Naive thymus-derived CD4-positive, alpha-beta T cell (primary cell): ENCODE results near the gene SLC7A10. TPM values are rescaled to one million over a fixed set of nuclear protein-coding genes. Genes with fewer than 3 reads are reported as not detected.
A peak's percentile ranks its signal among the peaks of the same experiment; 100 is the strongest.

ENCODE experiments used
- ATAC-seq: fragments of 150-1000 bp; cut with Tn5 transposase; 2 replicates; pipeline ENCODE4 v1.10.0; 2021; ENCODE audit warnings: mild to moderate bottlenecking, moderate library complexity
- CTCF ChIA-PET: fragments of 350-600 bp; sonication (Branson Sonifier 250); formaldehyde crosslinking; loops from one replicate; lab custom pipeline; 2021; ENCODE audit warnings: antibody characterized with exemption; lab: Charles Lee
- POLR2A ChIA-PET: fragments of 350-600 bp; sonication (Branson Sonifier 250); formaldehyde crosslinking; loops from one replicate; lab custom pipeline; 2021; ENCODE audit warnings: antibody characterized with exemption, inconsistent platforms; lab: Charles Lee
- DNase-seq, 9 donors: peaks; one replicate each; pipeline versions ENCODE4 v3.0.0 to v3.0.0-alpha.2; 2020 to 2022; ENCODE audit warnings: mixed read lengths in 1 of 9
- H3K27ac ChIP-seq: one replicate; pipeline ENCODE4 v1.7.0; 2013; ENCODE audit warnings: mild to moderate bottlenecking, low read depth, low read length, moderate library complexity
- H3K27me3 ChIP-seq, 2 donors: one replicate each; pipeline ENCODE4 v1.7.0; 2013; ENCODE audit warnings: low read length in 2 of 2, mild to moderate bottlenecking in 2 of 2, moderate library complexity in 2 of 2; ENCODE audit not compliant: control insufficient read depth in 2 of 2, insufficient read depth in 2 of 2
- H3K36me3 ChIP-seq, 3 experiments: 1 replicate in 2 of 3; 2 replicates in 1 of 3; pipeline ENCODE4 v1.7.0; 2013; ENCODE audit warnings: low read length in 3 of 3, mild to moderate bottlenecking in 3 of 3, moderate library complexity in 1 of 3; ENCODE audit not compliant: insufficient read depth in 3 of 3, control insufficient read depth in 2 of 3
- H3K4me1 ChIP-seq, 2 donors: one replicate each; pipeline ENCODE4 v1.7.0; 2013; ENCODE audit warnings: low read length in 2 of 2, mild to moderate bottlenecking in 2 of 2, moderate library complexity in 1 of 2; ENCODE audit not compliant: control insufficient read depth in 2 of 2, insufficient read depth in 2 of 2
- H3K4me3 ChIP-seq: 2 replicates; pipeline ENCODE4 v1.7.0; 2013; ENCODE audit warnings: mild to moderate bottlenecking, low read length
- H3K9me3 ChIP-seq, 3 experiments: 1 replicate in 2 of 3; 2 replicates in 1 of 3; pipeline ENCODE4 v1.7.0; 2013; ENCODE audit warnings: low read length in 3 of 3; ENCODE audit not compliant: control insufficient read depth in 2 of 3
- H3K27ac Mint-ChIP-seq, 9 donors: one replicate each; pipeline ENCODE4 v1.8.0; 2020 to 2022; ENCODE audit warnings: mixed read lengths in 9 of 9, mild to moderate bottlenecking in 8 of 9, moderate library complexity in 5 of 9, inconsistent platforms in 2 of 9
- H3K27me3 Mint-ChIP-seq, 5 donors: one replicate each; pipeline ENCODE4 v1.8.0; 2021 to 2022; ENCODE audit warnings: mixed read lengths in 5 of 5, mild to moderate bottlenecking in 1 of 5
- H3K36me3 Mint-ChIP-seq, 5 donors: one replicate each; pipeline ENCODE4 v1.8.0; 2020 to 2022; ENCODE audit warnings: mixed read lengths in 5 of 5, mild to moderate bottlenecking in 3 of 5, inconsistent platforms in 1 of 5
- H3K4me1 Mint-ChIP-seq, 7 donors: one replicate each; pipeline ENCODE4 v1.8.0; 2020 to 2022; ENCODE audit warnings: mixed read lengths in 7 of 7, mild to moderate bottlenecking in 3 of 7, inconsistent platforms in 1 of 7
- H3K4me3 Mint-ChIP-seq, 10 donors: one replicate each; pipeline ENCODE4 v1.8.0; 2020 to 2022; ENCODE audit warnings: mild to moderate bottlenecking in 10 of 10, mixed read lengths in 10 of 10, moderate library complexity in 6 of 10, inconsistent platforms in 2 of 10
- H3K9me3 Mint-ChIP-seq, 11 donors: one replicate each; pipeline ENCODE4 v1.8.0; 2020 to 2022; ENCODE audit warnings: mixed read lengths in 11 of 11, mild to moderate bottlenecking in 4 of 11, inconsistent platforms in 1 of 11, moderate library complexity in 1 of 11
- intact Hi-C, 2 donors: fragments of 100-400 bp; cut with micrococcal nuclease; formaldehyde crosslinking; loops; one replicate each; pipeline ENCODE4 v1.15.1; 2023
- polyA plus RNA-seq, 2 donors: library from polyadenylated mRNA; unstranded; fragments of 300-500 nt; fragmentation: Illumina TruSeq; gene quantifications; one replicate each; pipeline ENCODE4 v1.2.3, GENCODE V29; 2021
- total RNA-seq, 6 experiments: library from RNA in 5 of 6; stranded (reverse) in 5 of 6; gene quantifications; 1 replicate in 5 of 6; 2 replicates in 1 of 6; pipeline ENCODE4 v1.2.3 and lab custom pipeline; 2021 to 2026

Gene SLC7A10
- total and polyA plus RNA-seq, 7 experiments from 2014 or later, result not detected

GRCh38 chr19:33199441-33200265 is 26.0 kb downstream of the SLC7A10 start:
- Histone ChIP-seq H3K36me3 (no peaks in the 10 kb centered on the region), H3K27ac (no peak overlapping the region), H3K4me3 (no peak overlapping the region), H3K9me3 (no peaks in the 10 kb centered on the region), H3K4me1 (no peaks in the 10 kb centered on the region), H3K27me3 (peaks cover 0 to 2% of the 10 kb centered on the region in 2 donors)
- Mint-ChIP-seq H3K4me1 (peaks cover 0 to 2% (median 0%) of the 10 kb centered on the region in 7 donors), H3K9me3 (peaks cover 0 to 3% (median 0%) of the 10 kb centered on the region in 11 donors), H3K27ac (no peak overlapping the region), H3K27me3 (peaks cover 9 to 20% (median 9%) of the 10 kb centered on the region in 5 donors), H3K4me3 (no peak overlapping the region), H3K36me3 (no peaks in the 10 kb centered on the region)
- DNase-seq (no peak), ATAC-seq (no peak)
- ChIA-PET POLR2A (no interaction called here), CTCF (interaction anchor here (0.6 kb wide), 1 partner anchor 183 kb away, joined by 3 read pairs; no protein-coding TSS in a partner anchor)
- intact Hi-C loops, result no loop called here

GRCh38 chr19:33198169-33198568 is 27.5 kb downstream of the SLC7A10 start:
- intact Hi-C loops, result no loop called here
- ChIA-PET CTCF (no interaction called here), POLR2A (no interaction called here)
- H3K27ac Mint-ChIP-seq, result no peak overlapping the region
- ATAC-seq, result no peak
- DNase-seq, result no peak
- H3K36me3 Mint-ChIP-seq, result no peaks in the 10 kb centered on the region
- no peaks in the 10 kb centered on the region for H3K36me3 ChIP-seq
- no peak overlapping the region for H3K4me3 ChIP-seq
- peaks cover 0 to 3% (median 0%) of the 10 kb centered on the region in 11 donors for H3K9me3 Mint-ChIP-seq
- no peak overlapping the region for H3K4me3 Mint-ChIP-seq
- H3K27me3 Mint-ChIP-seq, result peaks cover 14 to 28% (median 15%) of the 10 kb centered on the region in 5 donors
- no peaks in the 10 kb centered on the region for H3K9me3 ChIP-seq
- H3K4me1 Mint-ChIP-seq, result peaks cover 0 to 4% (median 0%) of the 10 kb centered on the region in 7 donors
- peaks cover 0 to 2% of the 10 kb centered on the region in 2 donors for H3K27me3 ChIP-seq
- H3K4me1 ChIP-seq, result no peaks in the 10 kb centered on the region
- H3K27ac ChIP-seq, result no peak overlapping the region

GRCh38 chr19:33197591-33198000 is 28.1 kb downstream of the SLC7A10 start:
- Mint-ChIP-seq H3K4me3 (no peak overlapping the region), H3K27ac (no peak overlapping the region), H3K9me3 (no peaks in the 10 kb centered on the region), H3K36me3 (no peaks in the 10 kb centered on the region), H3K27me3 (peaks cover 20 to 33% (median 21%) of the 10 kb centered on the region in 5 donors), H3K4me1 (peaks cover 0 to 7% (median 0%) of the 10 kb centered on the region in 7 donors)
- Histone ChIP-seq H3K4me1 (no peaks in the 10 kb centered on the region), H3K4me3 (no peak overlapping the region), H3K27me3 (peaks cover 0 to 2% of the 10 kb centered on the region in 2 donors), H3K36me3 (no peaks in the 10 kb centered on the region), H3K27ac (no peak overlapping the region), H3K9me3 (no peaks in the 10 kb centered on the region)
- intact Hi-C loops, result no loop called here
- no peak for DNase-seq
- ATAC-seq, result no peak
- ChIA-PET POLR2A (no interaction called here), CTCF (no interaction called here)

- POLR2A ChIA-PET, result no interaction called here
- Histone ChIP-seq H3K4me3 (no peak overlapping the region), H3K4me1 (no peaks in the 10 kb centered on the region), H3K27me3 (peaks cover 0 to 2% of the 10 kb centered on the region in 2 donors), H3K9me3 (no peaks in the 10 kb centered on the region), H3K27ac (no peak overlapping the region), H3K36me3 (no peaks in the 10 kb centered on the region)
- Mint-ChIP-seq H3K9me3 (peaks cover 0 to 4% (median 0%) of the 10 kb centered on the region in 11 donors), H3K4me3 (peak overlapping the region in 5 of 10 donors; percentile 13 to 61 (median 40)), H3K27ac (no peak overlapping the region), H3K36me3 (no peaks in the 10 kb centered on the region), H3K4me1 (peaks cover 0 to 7% (median 0%) of the 10 kb centered on the region in 7 donors), H3K27me3 (peaks cover 30 to 43% (median 31%) of the 10 kb centered on the region in 5 donors)
- intact Hi-C loops, result no loop called here
- no peak for ATAC-seq
- no peak for DNase-seq
- CTCF ChIA-PET, result no interaction called here
These were observed 29.0 kb downstream of the SLC7A10 start for GRCh38 chr19:33196446-33197193.

- H3K4me3 Mint-ChIP-seq, result peak overlapping the region in 2 of 10 donors; percentile 54 to 73
- H3K9me3 Mint-ChIP-seq, result peaks cover 0 to 4% (median 0%) of the 10 kb centered on the region in 11 donors
- peaks cover 30 to 48% (median 35%) of the 10 kb centered on the region in 5 donors for H3K27me3 Mint-ChIP-seq
- Histone ChIP-seq H3K27ac (no peak overlapping the region), H3K9me3 (no peaks in the 10 kb centered on the region), H3K4me1 (no peaks in the 10 kb centered on the region), H3K4me3 (no peak overlapping the region), H3K27me3 (peaks cover 0 to 2% of the 10 kb centered on the region in 2 donors), H3K36me3 (no peaks in the 10 kb centered on the region)
- ATAC-seq (no peak), DNase-seq (no peak)
- no peak overlapping the region for H3K27ac Mint-ChIP-seq
- intact Hi-C loops, result no loop called here
- no peaks in the 10 kb centered on the region for H3K36me3 Mint-ChIP-seq
- POLR2A ChIA-PET, result no interaction called here
- H3K4me1 Mint-ChIP-seq, result peaks cover 0 to 7% (median 0%) of the 10 kb centered on the region in 7 donors
- CTCF ChIA-PET, result no interaction called here
These were observed 29.9 kb downstream of the SLC7A10 start for GRCh38 chr19:33195645-33196347.

GRCh38 chr19:33194886-33195644 is 30.6 kb downstream of the SLC7A10 start:
- peaks cover 30 to 54% (median 37%) of the 10 kb centered on the region in 5 donors for H3K27me3 Mint-ChIP-seq
- H3K4me3 Mint-ChIP-seq, result peak overlapping the region in 5 of 10 donors; percentile 32 to 73 (median 53)
- Histone ChIP-seq H3K4me1 (no peaks in the 10 kb centered on the region), H3K27me3 (peaks cover 0 to 2% of the 10 kb centered on the region in 2 donors), H3K27ac (no peak overlapping the region), H3K9me3 (no peaks in the 10 kb centered on the region), H3K4me3 (no peak overlapping the region), H3K36me3 (no peaks in the 10 kb centered on the region)
- intact Hi-C loops, result no loop called here
- peaks cover 0 to 7% (median 0%) of the 10 kb centered on the region in 7 donors for H3K4me1 Mint-ChIP-seq
- ChIA-PET CTCF (no interaction called here), POLR2A (no interaction called here)
- ATAC-seq (peak; percentile 29), DNase-seq (no peak)
- H3K27ac Mint-ChIP-seq, result no peak overlapping the region
- no peaks in the 10 kb centered on the region for H3K36me3 Mint-ChIP-seq
- peaks cover 0 to 4% (median 0%) of the 10 kb centered on the region in 11 donors for H3K9me3 Mint-ChIP-seq
